Calu3 (cell line): ENCODE results near the gene STN1. TPM values are rescaled to one million over a fixed set of nuclear protein-coding genes. Genes with fewer than 3 reads are reported as not detected.

Experiments used
- BruUV-seq: library from RNA; stranded (reverse); fragments of 400-500 nt; replicated peaks from 2 replicates; lab custom pipeline; 2021; lab: Mats Ljungman, UMichigan
- CTCF ChIA-PET: fragments of 300-600 bp; sonication (Branson Sonifier 250); formaldehyde crosslinking; loops from one replicate; lab custom pipeline; 2022; ENCODE audit warnings: antibody characterized with exemption; lab: Charles Lee
- DNase-seq: peaks from one replicate; pipeline ENCODE4 v3.0.0; 2022
- H3K27ac Mint-ChIP-seq: one replicate; pipeline ENCODE4 v1.8.0; 2022; ENCODE audit warnings: mixed read lengths; ENCODE audit not compliant: unreplicated experiment
- H3K27me3 Mint-ChIP-seq: one replicate; pipeline ENCODE4 v1.8.0; 2022; ENCODE audit warnings: mixed read lengths; ENCODE audit not compliant: unreplicated experiment
- H3K36me3 Mint-ChIP-seq: one replicate; pipeline ENCODE4 v1.8.0; 2022; ENCODE audit warnings: mild to moderate bottlenecking, moderate library complexity, mixed read lengths; ENCODE audit not compliant: insufficient read depth, unreplicated experiment
- H3K4me1 Mint-ChIP-seq: one replicate; pipeline ENCODE4 v1.8.0; 2022; ENCODE audit warnings: mild to moderate bottlenecking, low read depth, mixed read lengths; ENCODE audit not compliant: unreplicated experiment
- H3K4me3 Mint-ChIP-seq: one replicate; pipeline ENCODE4 v1.8.0; 2022; ENCODE audit warnings: mild to moderate bottlenecking, low read depth, moderate library complexity, mixed read lengths; ENCODE audit not compliant: unreplicated experiment
- H3K9me3 Mint-ChIP-seq: one replicate; pipeline ENCODE4 v1.8.0; 2022; ENCODE audit warnings: low read depth, mixed read lengths; ENCODE audit not compliant: unreplicated experiment
- CTCF ChIP-seq: fragments of 200-600 bp; IDR thresholded peaks from one replicate; pipeline ENCODE4 v1.8.0; 2022; ENCODE audit warnings: antibody characterized with exemption; ENCODE audit not compliant: unreplicated experiment
- intact Hi-C: fragments of 100-400 bp; cut with micrococcal nuclease; formaldehyde crosslinking; loops from one replicate; pipeline ENCODE4 v1.10.0; 2022; ENCODE audit not compliant: unreplicated experiment
- total RNA-seq: library from RNA; stranded (reverse); gene quantifications from 2 replicates; pipeline ENCODE4 v1.2.3, GENCODE V29; 2022

Gene STN1
- total RNA-seq, 1 experiment from 2014 or later = 13.1 TPM

- intact Hi-C loops = no loop called here
- Mint-ChIP-seq H3K36me3 (no peaks in the 10 kb centered on the region), H3K4me3 (no peak overlapping the region), H3K9me3 (no peaks in the 10 kb centered on the region), H3K27me3 (no peaks in the 10 kb centered on the region), H3K4me1 (no peaks in the 10 kb centered on the region), H3K27ac (no peak overlapping the region)
- no peak for DNase-seq
- CTCF ChIA-PET = no interaction called here
- no peak for TF ChIP-seq CTCF
- BruUV-seq = no TSS peak
Measured at GRCh38 chr10:103879409-103879808, 38.6 kb downstream of the STN1 start.

GRCh38 chr10:103877861-103878260 is 40.1 kb downstream of the STN1 start:
- no peaks in the 10 kb centered on the region for H3K36me3 Mint-ChIP-seq
- H3K4me3 Mint-ChIP-seq = no peak overlapping the region
- no peak for DNase-seq
- no peak overlapping the region for H3K27ac Mint-ChIP-seq
- no peaks in the 10 kb centered on the region for H3K4me1 Mint-ChIP-seq
- no TSS peak for BruUV-seq
- no peak for TF ChIP-seq CTCF
- no peaks in the 10 kb centered on the region for H3K27me3 Mint-ChIP-seq
- CTCF ChIA-PET = no interaction called here
- no peaks in the 10 kb centered on the region for H3K9me3 Mint-ChIP-seq
- intact Hi-C loops = no loop called here

DNA sequence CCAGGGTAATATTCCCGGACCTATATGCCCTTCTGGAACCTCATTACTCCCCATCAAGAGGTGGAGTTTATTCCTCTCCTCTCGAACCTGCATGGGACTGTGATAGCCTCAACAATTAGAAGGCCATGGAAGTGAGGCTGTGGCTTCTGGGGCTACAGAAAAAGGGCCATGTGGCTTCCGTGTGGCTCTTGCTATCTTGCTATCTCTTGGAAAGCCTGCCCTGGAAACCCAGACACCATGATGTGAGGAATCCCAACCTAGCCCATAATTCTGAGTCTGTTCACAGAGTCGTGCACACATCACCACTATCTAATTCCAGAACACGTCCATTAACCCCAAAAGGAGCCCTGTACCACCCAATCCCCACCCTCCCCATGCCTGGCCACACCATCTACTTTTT is 41.8 kb downstream of the STN1 start:
- no peaks in the 10 kb centered on the region for H3K9me3 Mint-ChIP-seq
- no peak overlapping the region for H3K27ac Mint-ChIP-seq
- H3K4me1 Mint-ChIP-seq = no peaks in the 10 kb centered on the region
- intact Hi-C loops = no loop called here
- CTCF ChIA-PET = no interaction called here
- H3K4me3 Mint-ChIP-seq = no peak overlapping the region
- DNase-seq = no peak
- no peak for TF ChIP-seq CTCF
- BruUV-seq = no TSS peak
- H3K27me3 Mint-ChIP-seq = no peaks in the 10 kb centered on the region
- no peaks in the 10 kb centered on the region for H3K36me3 Mint-ChIP-seq

DNA sequence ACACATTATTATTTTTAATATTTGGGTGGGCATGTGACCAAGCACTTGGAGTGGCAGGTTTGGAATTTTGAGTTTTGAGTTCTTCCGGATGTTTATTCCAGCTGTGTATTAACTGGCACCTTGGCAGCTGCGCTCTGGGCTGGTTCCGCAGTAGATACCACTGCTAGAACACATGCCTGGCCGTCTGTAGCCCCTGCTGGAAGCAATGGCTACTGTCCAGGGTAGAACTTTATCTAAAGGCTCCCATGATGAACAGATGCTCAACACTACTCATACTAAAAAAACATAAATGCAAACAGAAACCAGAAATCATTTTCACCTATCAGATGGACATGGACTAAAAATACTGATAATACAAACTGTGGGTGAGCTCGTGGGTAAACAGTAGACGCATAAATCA is 43.3 kb downstream of the STN1 start:
- CTCF ChIA-PET = no interaction called here
- Mint-ChIP-seq H3K9me3 (no peaks in the 10 kb centered on the region), H3K4me1 (no peaks in the 10 kb centered on the region), H3K4me3 (no peak overlapping the region), H3K27ac (no peak overlapping the region), H3K36me3 (no peaks in the 10 kb centered on the region), H3K27me3 (no peaks in the 10 kb centered on the region)
- BruUV-seq = no TSS peak
- TF ChIP-seq CTCF = no peak
- no peak for DNase-seq
- intact Hi-C loops = no loop called here
